Keratinocyte (primary cell): Measurements from ENCODE around the gene SOCS3. TPM values are rescaled to one million over a fixed set of nuclear protein-coding genes. Genes with fewer than 3 reads are reported as not detected.

Source experiments
- DNase-seq: peaks from one replicate; pipeline ENCODE4 v3.0.0-alpha.2; 2011; ENCODE audit warnings: low read depth, missing footprints, low spot score
- FAIRE-seq: peaks from 2 replicates; lab custom pipeline; 2011; peaks lifted over from hg19 to GRCh38; lab: Jason Lieb, UNC
- H2AFZ ChIP-seq: 2 replicates; pipeline ENCODE4 v1.6.0; 2012; ENCODE audit warnings: low read length, control low read depth, inconsistent platforms; ENCODE audit not compliant: control insufficient read depth
- H3K27ac ChIP-seq: 2 replicates; pipeline ENCODE4 v1.5.1; 2011; ENCODE audit warnings: low read length; ENCODE audit not compliant: control insufficient read depth, insufficient read depth
- H3K27me3 ChIP-seq: 3 replicates; pipeline ENCODE4 v1.6.0; 2011; ENCODE audit warnings: low read length; ENCODE audit not compliant: control insufficient read depth, insufficient read depth; ENCODE audit errors: extremely low read depth
- H3K36me3 ChIP-seq, 2 experiments: 2 replicates in 1 of 2; 3 replicates in 1 of 2; pipeline ENCODE4 v1.5.1; 2011; ENCODE audit warnings: low read length in 2 of 2, mild to moderate bottlenecking in 1 of 2; ENCODE audit not compliant: control insufficient read depth in 2 of 2, insufficient read depth in 2 of 2; ENCODE audit errors: extremely low read depth in 1 of 2
- H3K4me1 ChIP-seq: 3 replicates; pipeline ENCODE4 v1.5.1; 2011; ENCODE audit warnings: low read length; ENCODE audit not compliant: control insufficient read depth, insufficient read depth; ENCODE audit errors: extremely low read depth
- H3K4me2 ChIP-seq: 3 replicates; pipeline ENCODE4 v1.6.0; 2011; ENCODE audit warnings: low read depth, low read length; ENCODE audit not compliant: control insufficient read depth, insufficient read depth; ENCODE audit errors: extremely low read depth
- H3K4me3 ChIP-seq, 3 experiments: fragments of 200-600 bp in 1 of 3; sonication (generic) in 1 of 3; 2 replicates in 2 of 3; 3 replicates in 1 of 3; pipeline ENCODE4 v1.5.1; 2011 to 2016; ENCODE audit warnings: low read length in 3 of 3, mild to moderate bottlenecking in 3 of 3, control low read depth in 2 of 3, inconsistent platforms in 1 of 3, low read depth in 1 of 3, mixed read lengths in 1 of 3, mixed run types in 1 of 3, moderate library complexity in 1 of 3; ENCODE audit not compliant: control insufficient read depth in 2 of 3, insufficient read depth in 2 of 3; ENCODE audit errors: extremely low read depth in 1 of 3
- H3K79me2 ChIP-seq: 2 replicates; pipeline ENCODE4 v1.6.0; 2012; ENCODE audit warnings: low read length; ENCODE audit not compliant: control insufficient read depth, insufficient read depth
- H3K9ac ChIP-seq: 3 replicates; pipeline ENCODE4 v1.6.0; 2011; ENCODE audit warnings: low read length; ENCODE audit not compliant: control insufficient read depth, insufficient read depth; ENCODE audit errors: extremely low read depth
- H3K9me1 ChIP-seq: 3 replicates; pipeline ENCODE4 v1.6.0; 2011; ENCODE audit warnings: low read length; ENCODE audit not compliant: control insufficient read depth, insufficient read depth; ENCODE audit errors: extremely low read depth
- H3K9me3 ChIP-seq: 2 replicates; pipeline ENCODE4 v1.5.1; 2012; ENCODE audit warnings: low read depth, low read length; ENCODE audit not compliant: control insufficient read depth
- H4K20me1 ChIP-seq: 3 replicates; pipeline ENCODE4 v1.6.0; 2011; ENCODE audit warnings: low read length; ENCODE audit not compliant: control insufficient read depth, insufficient read depth; ENCODE audit errors: extremely low read depth
- CTCF ChIP-seq, 3 experiments: IDR thresholded peaks in 1 of 3; conservative IDR thresholded peaks in 1 of 3; optimal IDR thresholded peaks in 1 of 3; 2 replicates in 2 of 3; 3 replicates in 1 of 3; pipeline versions ENCODE3 to v1.5.1; 2011; ENCODE audit warnings: low read length in 3 of 3, mild to moderate bottlenecking in 3 of 3, moderate library complexity in 2 of 3, control low read depth in 1 of 3, inconsistent platforms in 1 of 3; ENCODE audit not compliant: insufficient read depth in 2 of 3; ENCODE audit errors: extremely low read depth in 1 of 3
- EZH2 ChIP-seq: IDR thresholded peaks from one replicate; pipeline ENCODE4 v1.6.1; 2012; ENCODE audit warnings: inconsistent platforms, mild to moderate bottlenecking, low read length, moderate library complexity
- dilution Hi-C: fragments of 300-500 bp; cut with MboI; formaldehyde crosslinking; loops from one replicate; pipeline ENCODE4 v1.7.0; 2020; ENCODE audit warnings: low sequenced_read_pairs; ENCODE audit not compliant: extremely low pct_ligation_motif_present
- polyA plus RNA-seq, 5 experiments: library from polyadenylated mRNA; depleted of rRNA in 3 of 5; stranded (reverse) in 3 of 5; stranded (forward) in 1 of 5; unstranded in 1 of 5; fragments of >200 nt; gene quantifications; 1 replicate in 1 of 5; 2 replicates in 3 of 5; 3 replicates in 1 of 5; pipeline versions ENCODE4 v1.2.1 to v1.2.3, GENCODE V29; 2011 to 2012; ENCODE audit warnings: missing spikeins in 2 of 5, low read depth in 1 of 5, low replicate concordance in 1 of 5

Gene SOCS3
- polyA plus RNA-seq, 1 donor (not counting 4 experiments of a cell fraction or from before 2014, with no cell fraction given), result 9.4 TPM

GRCh38 chr17:78383725-78384471 is 24.0 kb upstream of the SOCS3 start:
- Histone ChIP-seq H3K4me3 (peak overlapping the region in 2 of 3 experiments; percentile 20 to 50), H2AFZ (no peak overlapping the region), H3K4me2 (peak overlapping the region; percentile 80), H3K9ac (peak overlapping the region; percentile 46), H3K79me2 (peaks cover 90% of the 10 kb centered on the region), H3K4me1 (peaks cover 42% of the 10 kb centered on the region), H3K27me3 (no peaks in the 10 kb centered on the region), H3K9me3 (no peaks in the 10 kb centered on the region), H3K36me3 (peaks cover 5 to 8% of the 10 kb centered on the region in 2 experiments), H3K27ac (peak overlapping the region; percentile 64), H4K20me1 (peaks cover 19% of the 10 kb centered on the region), H3K9me1 (peaks cover 11% of the 10 kb centered on the region)
- FAIRE-seq (peak; percentile 39), DNase-seq (no peak)
- dilution Hi-C loops, result no loop called here
- no peak for TF ChIP-seq EZH2
- no peak for TF ChIP-seq CTCF (optimal IDR thresholded peaks at IDR 0.05 in 1 of 3, IDR thresholded peaks at IDR 0.05 in 1 of 3, conservative IDR thresholded peaks at IDR 0.05 in 1 of 3; ENCODE audit: extremely low read depth in 1 of 3, insufficient read depth in 2 of 3, low read length in 3 of 3)

DNA sequence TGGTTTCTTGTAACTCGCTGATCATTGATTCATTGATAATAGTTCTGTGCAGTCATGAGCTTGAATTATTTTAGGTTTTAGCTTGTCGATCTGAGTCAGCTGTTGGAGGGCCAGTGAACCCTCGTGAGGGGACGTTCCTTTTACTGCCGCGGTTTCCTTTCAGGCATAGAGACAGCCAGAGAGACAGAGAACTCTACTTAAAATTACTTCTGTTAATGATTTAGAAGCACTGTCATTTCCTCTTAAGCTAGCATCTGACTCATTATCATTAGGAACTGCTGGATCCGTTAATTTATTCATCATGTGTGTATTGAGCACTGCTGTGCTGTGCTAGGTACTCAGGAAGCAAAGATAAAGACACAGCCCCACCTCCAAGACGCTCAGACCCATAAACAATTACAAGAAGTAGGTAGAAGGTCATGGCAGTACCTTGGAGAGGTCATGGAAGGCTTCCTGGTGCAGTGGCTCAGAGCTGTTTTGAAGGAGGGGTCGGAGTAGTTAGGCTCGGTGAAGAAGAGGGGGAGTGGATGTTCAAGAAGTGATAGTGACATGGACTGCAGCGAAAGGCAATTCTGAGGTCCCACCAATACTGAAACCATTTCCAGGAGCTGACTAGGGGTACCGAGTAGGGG is 21.8 kb upstream of the SOCS3 start:
- no peak for TF ChIP-seq EZH2
- no peak for TF ChIP-seq CTCF (optimal IDR thresholded peaks at IDR 0.05 in 1 of 3, IDR thresholded peaks at IDR 0.05 in 1 of 3, conservative IDR thresholded peaks at IDR 0.05 in 1 of 3; ENCODE audit: extremely low read depth in 1 of 3, insufficient read depth in 2 of 3, low read length in 3 of 3)
- H3K27ac ChIP-seq, result no peak overlapping the region
- no peak overlapping the region for H3K4me3 ChIP-seq
- DNase-seq (no peak), FAIRE-seq (no peak)
- H3K9me3 ChIP-seq, result no peaks in the 10 kb centered on the region
- H2AFZ ChIP-seq, result no peak overlapping the region
- H3K9me1 ChIP-seq, result peaks cover 9% of the 10 kb centered on the region
- H3K4me2 ChIP-seq, result peak overlapping the region; percentile 23
- no peaks in the 10 kb centered on the region for H3K27me3 ChIP-seq
- peaks cover 48% of the 10 kb centered on the region for H3K4me1 ChIP-seq
- H4K20me1 ChIP-seq, result peaks cover 12% of the 10 kb centered on the region
- no peak overlapping the region for H3K9ac ChIP-seq
- H3K79me2 ChIP-seq, result peaks cover 72% of the 10 kb centered on the region
- H3K36me3 ChIP-seq, result peaks cover 5 to 6% of the 10 kb centered on the region in 2 experiments
- dilution Hi-C loops, result no loop called here
